GM21619 (cell line): ENCODE results near the gene PAX2.
"Not testable (repeated sequence)": the region's sequence is repeated elsewhere in the genome, so short reads cannot be mapped to it uniquely, and the experiment has no call there.

ENCODE experiments used
- ATAC-seq: cut with Tn5 transposase; IDR thresholded peaks from one replicate; pipeline ENCODE4 v1.9.1; 2021; ENCODE audit not compliant: unreplicated experiment

PAX2 gene

GRCh38 chr10:100744987-100745881 lies at the start of gene PAX2:
Gene PAX2, plus strand, starts transcription at chr10:100745582. Its CDS starts 679 bp downstream, at chr10:100746261.
- ATAC-seq = no peak

GRCh38 chr10:100696477-100696901 lies 48.9 kb upstream of the PAX2 start:
- no peak for ATAC-seq

GRCh38 chr10:100697070-100697469 lies 48.3 kb upstream of the PAX2 start:
- no peak for ATAC-seq

DNA sequence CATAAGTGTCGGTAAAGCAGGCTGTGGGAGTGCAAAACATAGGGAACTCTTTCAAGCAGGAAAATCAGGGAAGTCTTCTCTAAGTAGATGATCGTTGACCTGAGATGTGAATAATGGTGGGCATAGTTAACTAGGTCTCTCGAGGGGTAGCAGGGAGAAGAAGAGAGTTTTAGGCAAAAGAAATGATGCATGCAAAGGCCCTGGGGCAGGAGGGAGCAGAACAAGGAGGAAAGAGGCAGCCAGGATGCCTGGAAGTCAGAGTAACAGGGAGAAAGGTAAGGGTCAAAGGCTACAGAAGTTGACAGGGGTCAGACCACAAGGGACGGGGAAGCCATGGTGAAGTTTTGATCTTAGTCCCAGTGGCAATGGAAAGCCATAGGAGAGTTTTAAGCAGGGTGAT lies 47.8 kb upstream of the PAX2 start:
- no peak for ATAC-seq

GRCh38 chr10:100701704-100702103 lies 43.7 kb upstream of the PAX2 start:
- not testable (repeated sequence) for ATAC-seq

DNA sequence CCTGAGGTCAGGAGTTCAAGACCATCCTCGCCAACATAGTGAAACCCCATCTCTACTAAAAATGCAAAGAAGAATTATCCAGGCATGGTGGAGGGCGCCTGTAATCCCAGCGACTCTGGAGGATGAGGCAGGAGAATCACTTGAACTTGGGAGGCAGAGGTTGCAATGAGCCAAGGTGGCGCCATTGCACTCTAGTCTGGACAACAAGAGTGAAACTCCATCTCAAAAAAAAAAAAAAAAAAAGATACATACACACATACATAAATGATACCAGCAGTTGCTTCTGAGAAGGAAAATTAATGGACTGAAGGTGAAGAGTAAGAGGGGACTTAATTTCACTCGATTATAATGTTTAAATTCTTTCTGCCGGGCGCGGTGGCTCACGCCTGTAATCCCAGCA lies 40.2 kb upstream of the PAX2 start:
- ATAC-seq = no peak

DNA sequence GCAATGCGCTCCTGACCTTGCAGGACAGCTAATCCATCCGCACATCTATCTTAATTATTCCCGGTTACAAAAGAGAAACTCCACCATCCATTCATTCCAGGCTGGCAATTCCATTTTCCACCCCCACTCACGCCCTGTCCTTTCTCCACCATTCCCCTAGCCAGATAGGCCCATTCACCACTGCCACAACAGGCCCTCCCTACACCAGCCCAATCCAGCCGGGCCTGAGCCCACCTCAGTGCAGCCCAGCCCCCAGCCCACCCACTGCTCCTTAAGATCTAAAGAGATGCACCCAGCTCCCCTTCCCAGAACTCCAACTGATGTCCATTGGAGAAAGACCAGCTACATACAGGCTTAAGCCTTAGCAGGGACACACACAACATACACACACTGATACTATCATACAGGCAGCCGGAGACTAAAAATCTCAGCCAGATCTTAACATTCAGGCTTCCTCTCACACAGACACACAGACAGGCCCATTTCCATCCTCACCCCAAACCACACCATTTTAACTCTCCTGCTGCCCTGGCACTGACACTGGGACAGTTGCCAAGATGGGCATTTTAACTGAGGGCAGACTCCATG lies 38.0 kb upstream of the PAX2 start:
- no peak for ATAC-seq

- ATAC-seq = no peak
These were observed 36.0 kb upstream of the PAX2 start for GRCh38 chr10:100709146-100710082.

GRCh38 chr10:100710151-100710871 lies 35.1 kb upstream of the PAX2 start:
- ATAC-seq = no peak

GRCh38 chr10:100713049-100713858 lies 32.1 kb upstream of the PAX2 start:
- no peak for ATAC-seq

DNA sequence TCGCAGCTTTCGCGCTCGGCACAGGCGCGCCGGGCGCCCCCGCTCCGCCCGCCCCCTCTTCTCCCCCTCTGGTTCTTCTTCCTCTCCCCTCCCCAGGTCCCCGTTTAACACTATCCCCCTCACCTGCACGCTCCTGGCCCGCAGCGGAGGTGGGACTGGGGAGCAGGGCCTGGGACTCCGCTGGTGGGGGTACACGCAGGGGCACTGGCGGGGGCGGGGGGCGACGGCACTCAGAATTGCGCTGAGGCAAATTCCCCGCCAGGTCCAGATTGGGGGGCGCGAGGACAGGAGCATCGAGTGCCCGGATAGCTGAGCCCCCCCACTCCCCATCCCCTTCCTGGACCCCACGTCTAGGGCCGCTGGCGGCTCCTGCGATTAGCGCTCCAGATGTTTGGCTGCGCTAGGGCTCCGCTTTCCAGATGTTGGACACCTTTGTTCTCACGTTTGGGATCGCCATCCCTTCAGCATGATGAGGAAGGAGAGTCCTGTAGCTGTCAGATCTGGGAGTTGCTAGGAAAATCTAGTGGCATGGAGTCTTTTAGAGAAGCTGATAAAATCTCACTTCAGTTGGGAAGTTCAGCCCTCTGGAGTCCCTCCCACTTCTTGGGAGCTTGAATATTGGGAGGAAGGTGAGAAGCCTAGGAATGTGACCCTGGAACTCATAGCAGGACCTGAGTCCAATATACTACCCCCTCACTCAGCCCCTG lies 31.4 kb upstream of the PAX2 start:
- ATAC-seq = no peak

DNA sequence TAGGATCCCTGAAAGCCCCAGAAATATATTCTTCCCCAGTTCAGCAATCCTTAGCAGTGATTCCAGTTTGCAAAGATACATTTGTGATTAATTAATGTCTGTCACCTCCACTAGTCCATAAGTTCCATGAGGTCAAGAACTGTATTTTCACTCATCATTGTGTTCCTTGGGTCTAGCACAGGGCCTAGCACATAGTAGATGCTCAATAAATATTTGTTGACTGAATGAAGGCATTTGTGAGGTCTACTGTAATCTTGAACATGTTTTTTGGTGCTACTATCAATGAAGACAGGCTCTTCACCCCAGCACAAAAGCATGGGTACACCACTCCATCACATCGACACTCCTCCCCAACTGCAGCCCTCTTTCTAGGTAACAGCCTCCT lies 30.8 kb upstream of the PAX2 start:
- ATAC-seq = no peak

DNA sequence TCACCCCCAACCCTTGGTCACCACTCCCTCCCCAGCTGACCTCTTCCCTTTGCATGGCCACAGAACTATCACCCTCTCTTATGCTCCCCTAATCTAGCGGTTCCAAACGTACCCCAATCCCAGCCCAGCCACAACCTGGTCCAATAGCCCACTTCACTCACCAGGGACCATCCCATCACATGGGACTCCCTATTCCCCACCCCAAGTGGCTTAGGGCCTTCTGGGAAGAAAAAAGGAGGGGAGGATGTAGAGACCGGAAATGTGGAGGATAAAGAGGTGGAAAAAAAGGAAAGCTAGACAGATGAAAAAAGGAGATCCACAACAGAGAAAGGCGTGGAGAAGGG lies 30.3 kb upstream of the PAX2 start:
- no peak for ATAC-seq

- ATAC-seq = no peak
These were observed 29.7 kb upstream of the PAX2 start for GRCh38 chr10:100715445-100716385.

DNA sequence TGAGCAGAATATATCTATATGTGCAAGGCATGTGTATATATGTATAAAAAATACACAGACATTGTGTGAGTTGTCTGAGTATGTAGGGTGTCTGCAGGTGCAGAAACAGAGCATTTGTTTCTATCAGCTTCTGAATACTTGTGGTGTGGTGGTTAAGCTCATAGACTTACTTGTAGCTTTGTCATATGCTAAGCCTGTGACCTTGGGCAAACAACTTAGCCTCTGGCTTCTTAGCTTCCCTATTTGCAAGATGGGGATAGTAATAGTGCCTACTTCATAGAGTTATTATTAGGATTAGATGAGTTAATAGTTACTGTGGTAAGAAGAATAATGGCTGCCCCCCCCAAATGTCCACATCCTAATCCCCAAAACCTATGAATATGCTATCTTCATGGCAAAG lies 28.2 kb upstream of the PAX2 start:
- no peak for ATAC-seq

- ATAC-seq = no peak
These were observed 27.1 kb upstream of the PAX2 start for GRCh38 chr10:100718197-100718742.

DNA sequence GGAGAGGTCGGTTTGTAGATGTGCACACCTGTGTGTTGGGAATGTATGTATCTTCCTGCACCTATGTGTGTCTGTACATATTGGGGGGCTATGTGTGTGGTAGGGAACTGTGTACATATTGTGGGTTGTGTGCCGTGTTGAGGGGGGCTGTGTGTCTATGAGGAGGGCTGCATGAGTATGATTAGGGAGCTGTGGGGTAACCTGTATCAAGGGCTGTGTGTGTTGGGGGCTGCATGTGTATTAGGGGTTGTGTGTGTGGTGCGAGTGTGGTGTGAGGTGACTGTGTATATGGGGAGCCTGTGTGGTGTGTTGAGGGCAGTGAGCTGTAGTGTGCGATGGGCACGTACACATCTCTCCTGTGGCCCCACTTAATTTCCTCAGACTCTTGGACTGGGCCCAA lies 22.2 kb upstream of the PAX2 start:
- no peak for ATAC-seq
